Stimulated activated CD4-positive, alpha-beta T cell treated with anti-CD3 and anti-CD28 coated beads, Interleukin-4, amount 100 ng/mL, for 48 hours (primary cell): ENCODE results near the gene FOXK2.

ENCODE experiments used
- DNase-seq, 2 donors: peaks; one replicate each; pipeline ENCODE4 v3.0.0-alpha.2; 2020; ENCODE audit warnings: low read depth in 2 of 2

FOXK2 gene

DNA sequence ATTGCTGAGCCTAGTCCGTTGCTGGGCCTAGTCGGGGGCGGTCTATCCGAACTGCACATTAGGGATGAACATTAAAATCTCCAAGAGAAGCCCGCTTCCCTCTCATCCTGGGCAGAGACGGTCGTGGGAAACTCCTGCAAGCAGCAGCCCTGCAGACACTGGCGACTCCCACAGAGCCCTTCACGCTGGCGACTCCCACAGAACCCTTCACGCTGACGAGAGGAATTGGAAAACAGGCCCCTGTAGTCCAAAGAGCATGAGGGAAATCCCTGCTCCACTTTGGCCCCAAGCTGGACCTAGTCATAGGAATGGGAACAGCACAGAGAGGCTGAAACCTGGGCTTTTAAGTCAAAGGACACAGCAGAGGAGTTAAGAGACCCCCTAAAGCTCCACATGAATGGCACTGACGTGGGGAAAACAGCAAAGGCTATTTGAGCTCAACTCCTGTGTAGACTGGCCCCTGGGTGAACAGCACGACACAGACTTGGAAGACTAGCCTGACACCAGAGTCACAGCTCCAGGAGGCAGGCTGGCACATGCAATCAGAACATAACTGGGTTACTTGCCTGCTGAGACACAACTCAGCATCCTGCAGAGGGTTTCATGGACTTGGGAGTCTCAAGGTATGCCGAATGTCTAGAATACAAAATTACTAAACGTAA lies 86.5 kb downstream of the FOXK2 start:
- DNase-seq = no peak

DNA sequence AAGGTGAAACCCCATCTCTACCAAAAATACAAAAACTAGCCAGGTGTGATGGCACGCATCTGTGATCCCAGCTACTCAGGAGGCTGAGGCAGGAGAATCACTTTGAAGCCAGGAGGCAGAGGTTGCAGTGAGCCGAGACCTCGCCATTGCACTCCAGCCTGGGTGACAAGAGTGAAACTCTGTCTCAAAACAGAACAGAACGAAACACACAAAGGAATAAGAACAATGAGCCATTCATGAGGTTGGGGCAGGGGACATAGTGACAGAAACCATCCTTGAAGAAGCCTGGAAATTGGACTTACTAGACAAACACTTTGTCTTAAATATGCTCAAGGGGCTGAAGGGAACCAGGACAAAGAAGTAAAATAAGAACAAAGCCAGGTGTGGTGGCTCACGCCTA lies 89.3 kb downstream of the FOXK2 start:
- DNase-seq = no peak

DNA sequence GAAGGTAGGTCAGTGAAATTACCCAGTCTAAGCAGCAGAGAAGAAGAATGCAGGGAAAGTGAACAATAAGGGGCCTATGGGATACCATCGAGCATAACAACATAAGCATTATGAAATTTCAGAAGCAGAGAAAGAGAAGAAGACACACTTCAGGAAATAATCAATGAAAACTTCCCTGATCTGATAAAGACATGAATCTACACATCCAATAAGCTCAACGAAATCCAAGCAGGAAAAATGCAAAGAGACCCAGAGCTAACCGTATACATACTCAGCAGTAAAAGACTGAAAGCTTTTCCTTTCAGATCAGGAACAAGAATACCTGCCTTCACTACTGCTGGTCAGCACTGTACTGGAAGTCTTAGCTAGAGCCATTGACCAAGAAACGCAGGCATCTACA lies 90.1 kb downstream of the FOXK2 start:
- DNase-seq = no peak

DNA sequence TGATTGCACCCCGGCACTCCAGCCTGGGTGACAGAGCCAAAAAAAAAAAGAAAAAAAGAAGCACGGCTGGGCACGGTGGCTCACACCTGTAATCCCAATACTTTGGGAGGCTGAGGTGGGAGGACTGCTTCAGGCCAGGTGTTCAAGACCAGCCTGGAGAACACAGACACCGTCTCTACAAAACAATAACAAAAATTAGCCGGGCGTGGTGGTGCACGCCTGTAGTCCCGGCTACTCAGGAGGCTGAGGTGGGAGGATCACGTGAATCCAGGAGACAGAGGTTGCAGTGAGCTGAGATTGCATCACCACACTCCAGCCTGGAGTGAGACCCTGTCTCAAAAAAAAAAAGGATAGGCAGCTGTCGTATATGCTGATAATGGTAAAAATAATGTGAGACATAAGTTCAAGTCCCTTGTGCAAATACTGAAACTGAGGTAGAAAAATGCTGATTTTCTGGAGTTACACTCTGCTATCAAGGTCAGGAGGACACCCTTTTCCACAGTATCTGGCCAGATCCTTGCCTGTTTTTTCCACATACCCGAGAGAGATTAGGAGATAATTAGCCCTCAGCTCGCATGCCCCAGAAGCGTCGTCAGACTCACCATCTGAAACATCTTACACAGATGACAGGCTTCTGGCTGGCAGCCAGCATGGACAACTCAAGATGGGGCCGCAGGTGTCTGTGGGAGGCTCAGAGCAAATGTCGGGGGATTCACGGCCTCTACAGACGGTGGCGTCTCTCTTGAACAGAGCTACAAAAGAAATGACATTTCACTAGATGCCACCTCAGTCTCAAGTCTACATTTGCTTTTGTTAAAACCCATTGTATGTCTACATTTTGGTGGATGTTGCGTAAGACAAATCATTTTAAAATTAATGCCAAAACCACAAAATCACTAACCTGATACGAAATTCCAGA lies 91.9 kb downstream of the FOXK2 start:
- DNase-seq = no peak

DNA sequence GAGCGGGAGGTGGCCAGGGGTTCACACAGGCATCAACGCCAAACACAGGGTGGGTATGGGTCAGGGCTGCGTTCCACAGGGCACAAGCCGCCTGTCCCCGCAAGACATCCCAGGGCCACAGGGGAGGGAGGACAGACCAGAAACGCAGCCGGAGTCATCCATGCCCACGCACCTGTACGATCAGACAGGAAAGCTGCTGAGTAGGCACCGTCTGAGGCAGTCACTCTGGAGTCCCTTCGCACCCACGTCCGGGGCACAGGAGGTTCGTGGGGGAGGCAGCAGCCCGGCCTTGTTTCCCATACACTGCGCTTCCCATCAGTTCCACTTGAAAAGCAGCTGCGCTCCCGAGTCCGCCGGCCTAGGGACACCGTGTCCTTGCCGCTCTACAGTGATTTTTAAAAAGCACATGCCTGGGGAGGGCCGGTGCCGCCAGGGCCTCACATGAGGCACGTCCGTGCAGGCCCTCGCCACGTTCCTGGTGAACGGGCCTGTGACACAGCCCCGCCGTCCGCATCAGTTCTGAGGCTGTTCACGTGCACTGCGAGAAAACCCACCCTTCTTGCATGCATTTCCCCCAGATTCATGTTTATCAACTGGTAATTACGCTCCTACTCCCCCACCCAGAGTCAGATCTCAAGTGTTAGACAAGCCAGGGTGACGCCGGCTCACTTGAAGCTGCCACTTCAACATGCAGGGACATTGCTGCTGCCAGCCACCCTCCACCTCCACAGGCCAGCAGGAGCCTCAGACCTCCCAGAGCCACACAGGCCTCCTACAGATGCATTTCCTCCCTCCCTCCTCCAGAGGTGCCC lies 94.0 kb downstream of the FOXK2 start:
- no peak for DNase-seq

DNA sequence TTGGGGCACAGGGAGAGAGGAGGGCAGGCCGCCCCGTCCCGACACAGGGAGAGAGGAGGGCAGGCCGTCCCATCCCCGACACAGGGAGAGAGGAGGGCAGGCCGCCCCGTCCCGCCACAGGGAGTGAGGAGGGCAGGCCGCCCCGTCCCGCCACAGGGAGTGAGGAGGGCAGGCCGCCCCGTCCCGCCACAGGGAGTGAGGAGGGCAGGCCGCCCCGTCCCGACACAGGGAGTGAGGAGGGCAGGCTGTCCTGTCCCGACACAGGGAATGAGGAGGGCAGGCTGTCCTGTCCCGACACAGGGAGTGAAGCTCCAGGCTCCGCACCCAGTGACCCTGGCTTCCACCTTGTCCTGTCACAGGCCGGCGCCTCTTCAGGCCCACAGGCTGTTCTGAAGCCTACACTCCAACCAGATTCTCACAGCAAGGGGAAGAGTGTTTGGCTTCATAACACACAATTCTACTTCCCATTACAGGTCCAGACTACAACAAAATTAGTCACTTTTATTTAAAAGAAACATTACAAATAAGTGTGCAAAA lies 94.6 kb downstream of the FOXK2 start:
- no peak for DNase-seq

DNA sequence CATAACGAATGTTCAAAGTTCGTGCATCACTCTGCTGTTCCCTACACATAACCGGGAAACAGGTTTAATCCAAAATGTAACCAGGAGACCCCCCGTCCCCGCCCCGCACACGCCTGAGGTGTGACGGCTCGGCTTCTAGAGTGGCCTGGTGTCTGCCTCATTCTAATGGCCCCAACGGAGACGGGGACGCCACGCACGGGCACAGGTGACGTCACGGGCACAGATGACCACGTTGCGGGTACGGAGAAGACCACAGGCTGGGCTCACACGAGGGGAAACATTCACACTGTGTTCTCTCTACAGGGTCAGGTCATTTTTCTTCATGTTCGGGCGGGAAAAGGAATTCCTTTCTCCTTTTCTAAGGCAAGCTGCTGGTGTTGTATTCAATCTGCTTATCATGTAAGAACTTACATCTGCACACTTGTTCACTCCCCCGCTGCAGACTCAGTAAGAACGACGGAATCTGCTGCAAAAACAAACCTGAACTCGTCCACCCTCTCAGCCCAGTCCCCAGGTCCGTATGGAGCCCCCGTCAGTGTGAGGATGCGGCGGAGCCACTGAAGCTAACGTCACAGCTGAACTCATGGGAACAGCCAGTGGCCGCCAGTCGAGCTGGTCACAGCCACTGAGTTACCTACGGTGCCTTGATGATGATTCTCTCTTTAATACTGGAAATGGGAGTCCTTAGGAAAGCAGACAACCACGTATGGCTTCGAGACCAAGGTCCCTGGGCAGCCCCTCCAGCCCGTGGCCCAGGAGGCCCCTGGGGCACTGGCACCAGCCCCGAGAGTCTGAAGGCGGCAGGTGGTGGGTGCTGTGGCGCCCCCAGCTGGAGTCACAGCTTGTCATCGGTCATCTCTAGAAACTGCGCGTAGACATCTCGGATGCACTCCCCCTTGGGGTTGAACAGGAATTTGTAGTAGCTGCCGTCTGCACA lies 95.8 kb downstream of the FOXK2 start:
- no peak for DNase-seq

DNA sequence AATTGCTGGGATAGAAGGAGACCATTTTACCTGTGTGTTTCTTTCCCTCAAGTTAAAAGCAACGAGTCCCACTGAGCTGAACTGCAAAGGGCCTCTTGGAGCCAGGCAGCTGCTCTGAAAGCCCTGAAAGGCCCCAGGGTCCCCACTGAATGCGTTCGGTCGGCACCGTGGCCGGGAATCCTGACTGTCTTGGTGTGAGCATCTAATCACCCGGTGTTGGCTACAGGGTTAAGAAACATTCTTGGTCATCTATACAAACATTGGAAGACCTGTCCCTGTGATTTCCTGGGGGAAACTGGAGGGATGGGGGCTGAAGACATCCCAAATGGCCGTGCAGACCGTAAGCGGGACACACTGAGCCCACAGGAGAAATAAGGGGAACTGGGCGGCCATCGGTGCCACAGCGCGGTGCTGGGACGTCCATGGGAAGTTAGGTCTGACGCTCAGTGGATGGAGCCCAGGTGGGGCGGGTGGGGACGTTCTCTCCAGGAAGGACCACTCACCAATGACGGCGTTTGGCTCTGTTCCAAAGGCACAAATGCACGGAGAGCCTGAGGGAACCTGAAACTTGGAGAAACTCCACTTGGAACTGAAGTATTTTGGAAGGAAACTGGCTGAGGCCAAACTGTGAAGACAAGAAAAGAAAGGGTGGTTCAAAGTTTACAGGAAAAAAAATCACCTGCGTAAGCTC lies 96.6 kb downstream of the FOXK2 start:
- no peak for DNase-seq

DNA sequence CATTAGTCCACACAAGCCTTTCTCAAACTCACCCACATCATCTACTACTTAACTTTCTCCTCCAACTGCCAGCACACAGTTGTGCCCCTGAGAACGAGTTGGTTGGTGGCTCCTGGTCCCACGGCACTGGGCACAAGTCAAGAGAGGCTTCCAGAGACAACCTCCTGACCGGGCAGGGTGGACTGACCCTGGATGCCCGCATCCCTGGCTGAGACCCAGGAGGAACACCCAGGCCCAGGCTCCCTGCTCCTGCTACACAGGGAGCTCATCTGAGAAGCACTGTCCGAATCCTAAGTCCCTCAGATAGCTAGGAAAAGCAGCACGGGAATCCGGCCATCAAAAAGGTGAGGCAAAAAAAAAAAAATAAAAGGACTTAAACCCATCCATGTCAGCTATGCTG lies 99.7 kb downstream of the FOXK2 start:
- DNase-seq = no peak

DNA sequence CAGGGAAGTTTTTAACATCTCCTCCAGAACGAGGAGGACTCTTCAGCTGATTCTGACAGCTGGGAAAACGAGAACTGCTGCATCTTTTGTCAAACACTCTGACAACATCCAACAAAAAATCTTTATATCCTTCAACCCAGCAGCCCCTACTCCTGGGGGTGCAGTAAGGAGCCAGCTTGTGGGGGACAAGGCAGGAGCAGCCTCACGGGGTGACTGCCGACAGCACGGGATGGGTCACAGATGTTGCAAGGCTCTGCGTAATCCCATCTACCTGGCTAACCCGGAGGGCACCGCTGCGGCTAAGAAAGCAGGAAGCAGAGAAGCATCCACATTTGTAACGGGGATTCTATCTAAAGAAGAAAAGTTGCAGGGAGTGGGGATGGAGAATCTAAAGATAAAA lies 100.1 kb downstream of the FOXK2 start:
- no peak for DNase-seq

DNA sequence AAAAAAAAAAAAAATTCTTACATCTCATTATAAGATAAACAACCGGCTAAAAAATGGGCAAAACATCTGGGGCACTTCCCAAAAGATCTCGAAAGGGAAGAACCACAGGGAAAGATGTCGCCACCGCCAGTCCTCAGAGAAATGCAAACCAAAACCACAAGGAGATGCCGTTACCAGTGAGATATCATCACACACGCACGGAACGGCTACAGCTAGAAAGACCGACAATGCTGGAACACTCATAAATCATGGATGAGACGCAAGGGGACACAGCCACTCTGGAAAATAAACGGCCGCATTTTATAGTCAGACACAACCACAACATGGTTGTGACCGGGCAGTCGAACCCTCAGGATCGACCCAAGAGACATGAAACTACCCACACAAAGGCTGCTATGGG lies 104.2 kb downstream of the FOXK2 start:
- no peak for DNase-seq

DNA sequence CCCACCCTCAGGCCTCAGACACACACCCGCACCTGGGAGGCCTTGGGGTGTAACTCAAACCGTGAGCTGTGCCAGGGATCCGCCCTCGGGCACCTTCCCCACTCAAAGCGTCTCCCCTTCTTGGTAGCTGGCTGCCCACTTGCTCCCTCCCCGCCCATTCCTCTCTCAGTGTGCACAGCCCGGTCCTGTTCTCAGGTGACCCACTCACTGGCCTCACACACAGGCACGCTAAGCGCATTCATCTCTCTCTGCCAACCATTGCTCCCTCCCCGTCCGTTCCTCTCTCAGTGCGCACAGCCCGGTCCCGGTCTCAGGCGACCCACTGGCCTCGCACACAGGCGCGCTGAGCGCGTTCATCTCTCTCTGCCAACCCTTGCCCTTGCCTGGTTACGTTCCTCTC lies 107.9 kb downstream of the FOXK2 start:
- no peak for DNase-seq

DNA sequence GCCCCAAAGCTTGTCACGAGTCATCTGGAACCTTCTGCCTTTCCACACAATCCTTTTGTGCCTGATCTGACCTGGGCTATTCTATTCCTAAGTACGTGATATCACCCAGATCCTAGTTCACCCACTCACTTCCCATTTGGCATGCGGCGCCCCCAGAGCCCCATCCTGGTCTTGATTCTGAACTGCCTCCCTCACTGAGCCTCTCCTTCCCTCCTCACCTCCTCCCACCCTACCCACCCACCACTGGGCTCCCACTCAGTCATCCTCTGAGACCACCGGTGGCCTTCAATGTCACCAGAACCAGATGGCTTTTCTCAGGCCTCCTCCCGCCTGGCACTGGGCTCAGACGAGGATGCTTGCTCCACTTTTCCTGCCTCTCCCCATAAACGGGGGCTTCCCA lies 110.2 kb downstream of the FOXK2 start:
- DNase-seq = no peak

DNA sequence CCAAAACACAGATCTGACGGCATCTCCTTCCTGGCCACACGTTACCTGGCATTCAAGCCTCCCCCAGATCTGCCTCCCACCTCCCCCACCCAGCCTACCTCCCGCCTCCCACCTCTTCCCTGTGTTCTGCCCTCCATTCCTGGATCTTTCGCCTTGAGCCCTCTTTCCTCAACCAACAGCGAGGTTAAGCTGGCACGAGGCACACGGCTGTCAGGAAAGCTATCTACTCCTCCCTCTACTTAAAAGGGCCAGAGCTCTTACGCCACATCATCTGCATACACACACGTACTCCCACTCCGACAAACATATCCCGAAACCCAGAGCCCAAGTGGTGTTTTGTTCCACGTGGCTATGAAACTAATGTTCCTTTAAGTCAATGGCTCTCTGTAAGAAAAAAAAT lies 110.7 kb downstream of the FOXK2 start:
- DNase-seq = no peak

DNA sequence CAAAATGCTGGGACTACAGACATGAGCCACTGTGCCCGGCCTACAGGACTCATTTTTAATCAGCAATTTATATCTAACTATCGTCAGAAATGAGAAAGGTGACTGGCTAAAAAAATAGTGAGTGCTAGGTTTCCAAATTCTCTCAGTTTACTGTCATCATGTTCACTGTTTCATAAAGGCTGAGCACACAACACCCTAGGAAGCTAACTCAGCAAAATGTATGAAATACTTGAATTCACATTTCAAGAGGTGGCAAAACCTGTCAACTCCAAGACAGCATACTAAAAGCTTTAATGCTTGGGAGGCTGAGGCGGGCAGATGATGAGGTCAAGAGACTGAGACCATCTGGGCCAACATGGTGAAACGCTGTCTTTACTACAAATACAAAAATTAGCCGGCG lies 112.0 kb downstream of the FOXK2 start:
- DNase-seq = no peak

DNA sequence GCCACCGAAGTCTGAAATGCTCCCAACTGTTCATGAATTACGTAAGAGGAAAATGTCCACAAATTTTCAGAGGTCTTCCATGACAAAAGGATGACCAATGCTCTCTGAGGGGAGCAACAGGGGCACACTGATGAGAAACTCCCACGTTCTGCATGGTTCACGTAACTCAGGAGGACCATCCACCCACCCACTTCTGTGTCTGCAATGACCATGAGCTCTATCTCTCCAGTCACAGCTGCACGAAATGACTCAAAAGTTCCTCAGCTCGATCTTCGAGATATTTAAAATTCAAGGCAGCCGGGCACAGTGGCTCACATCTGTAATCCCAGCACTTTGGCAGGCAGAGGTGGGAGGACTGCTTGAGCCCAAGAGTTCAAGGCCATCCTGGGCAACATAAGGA lies 112.9 kb downstream of the FOXK2 start:
- no peak for DNase-seq

DNA sequence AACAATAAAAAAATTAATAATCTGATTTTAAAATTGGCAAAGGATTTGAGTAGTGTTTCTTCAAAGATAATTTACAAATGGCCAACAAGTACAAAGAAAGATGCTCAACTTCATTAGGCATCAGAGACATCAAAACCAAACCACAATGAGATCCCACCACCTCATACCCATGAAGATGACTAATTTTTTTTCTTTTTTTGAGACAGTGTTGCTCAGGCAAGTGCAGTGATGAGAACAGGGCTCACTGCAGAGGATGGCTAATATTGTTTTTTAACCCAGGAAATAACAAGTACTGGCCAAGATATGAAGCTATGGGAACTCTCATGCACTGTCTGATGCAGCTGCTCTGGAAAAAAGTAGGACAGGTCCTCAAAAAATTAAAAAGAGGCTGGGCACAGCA lies 113.8 kb downstream of the FOXK2 start:
- no peak for DNase-seq

DNA sequence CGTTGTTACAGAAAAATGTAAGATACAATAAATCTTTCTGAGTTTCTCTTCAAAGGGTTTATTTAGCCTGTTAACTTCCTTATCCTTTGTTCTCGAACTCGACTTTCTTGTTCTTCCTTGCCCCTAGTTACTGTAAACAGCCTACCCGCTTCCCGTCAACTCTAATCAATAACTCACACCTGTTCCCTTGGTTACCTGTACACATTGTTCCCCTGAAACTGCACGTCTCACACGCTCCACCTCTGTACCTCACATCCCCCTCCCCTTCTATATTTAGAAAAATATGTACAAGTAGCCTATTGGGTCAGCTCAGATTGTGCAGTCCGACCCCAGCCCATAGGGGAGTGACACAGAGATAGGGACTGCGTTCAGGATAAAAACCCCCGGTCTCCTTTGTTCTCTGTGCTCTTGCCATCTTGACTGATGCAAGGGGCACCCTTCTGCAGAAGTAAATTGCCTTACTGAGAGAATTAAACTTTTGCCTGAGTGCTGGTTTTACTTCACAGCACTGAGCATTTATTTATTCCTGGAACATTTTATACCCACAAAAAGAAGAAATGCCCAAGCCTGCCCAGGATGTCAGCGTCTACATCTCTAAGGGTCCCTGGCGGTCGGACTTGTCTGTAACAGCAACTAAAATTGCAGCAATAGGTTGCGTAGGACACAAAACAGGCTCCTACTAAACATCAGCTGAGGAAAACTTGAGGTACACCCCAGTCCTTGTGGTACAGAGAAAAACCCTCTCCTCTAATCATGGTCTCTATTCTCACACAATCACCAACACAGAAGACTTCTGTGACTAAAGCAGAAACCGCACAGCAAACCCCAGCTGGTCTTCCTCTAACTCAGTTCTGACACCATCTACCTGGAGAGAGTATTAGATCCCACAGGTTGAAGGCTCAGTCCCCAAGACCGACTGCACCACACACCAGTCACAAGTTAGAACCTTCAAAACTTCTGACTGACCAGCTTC lies 117.4 kb downstream of the FOXK2 start:
- no peak for DNase-seq

DNA sequence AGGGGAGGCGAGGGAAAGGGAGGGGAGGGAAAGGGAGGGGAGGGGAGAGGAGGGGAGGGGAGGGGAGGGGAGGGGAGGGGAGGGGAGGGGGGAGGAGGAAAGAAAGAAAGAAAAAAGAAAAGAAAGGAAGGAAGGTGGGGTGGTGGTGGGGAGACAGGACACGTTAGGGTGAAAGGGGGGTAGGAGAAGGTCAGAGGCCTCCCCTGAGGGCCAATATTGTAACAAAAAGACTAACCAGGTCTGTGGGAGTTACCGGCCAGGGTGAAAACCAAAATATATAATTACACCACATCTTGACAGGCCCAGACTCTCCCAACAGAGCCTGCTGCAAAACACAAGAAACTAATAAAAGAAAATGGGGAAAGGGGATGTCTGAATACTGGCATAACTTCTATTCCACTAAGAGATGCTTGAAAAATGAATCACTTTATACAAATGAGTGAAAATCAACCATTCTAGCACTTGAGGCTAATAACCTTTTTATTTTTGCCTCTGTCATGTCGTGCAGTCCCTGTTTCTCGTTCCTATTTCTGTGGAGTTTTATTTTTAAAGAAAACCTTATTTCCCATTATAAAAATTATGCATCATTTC lies 118.7 kb downstream of the FOXK2 start:
- DNase-seq = no peak
